K562 (cell line): Measurements from ENCODE around the gene PAX5.

Experiments
- YBX1 ChIP-seq: fragments of 450-650 bp; IDR thresholded peaks from 2 replicates; pipeline ENCODE4 v1.7.1; 2016; ENCODE audit warnings: mild to moderate bottlenecking
- ZNF212 ChIP-seq: fragments of 450-650 bp; formaldehyde crosslinking; IDR thresholded peaks from 2 replicates; pipeline ENCODE4 v1.4.0; 2020; ENCODE audit warnings: mild to moderate bottlenecking
- TF ChIP-seq, protein P1 (sequence below), 2 experiments: fragments of 450-650 bp in 1 of 2; IDR thresholded peaks; 2 replicates each; pipeline ENCODE4 v1.6.1; 2011 to 2017; ENCODE audit warnings: low read depth in 2 of 2, antibody characterized with exemption in 1 of 2, borderline replicate concordance in 1 of 2, low read length in 1 of 2, mild to moderate bottlenecking in 1 of 2, mixed read lengths in 1 of 2; ENCODE audit not compliant: control insufficient read depth in 1 of 2

DNA sequence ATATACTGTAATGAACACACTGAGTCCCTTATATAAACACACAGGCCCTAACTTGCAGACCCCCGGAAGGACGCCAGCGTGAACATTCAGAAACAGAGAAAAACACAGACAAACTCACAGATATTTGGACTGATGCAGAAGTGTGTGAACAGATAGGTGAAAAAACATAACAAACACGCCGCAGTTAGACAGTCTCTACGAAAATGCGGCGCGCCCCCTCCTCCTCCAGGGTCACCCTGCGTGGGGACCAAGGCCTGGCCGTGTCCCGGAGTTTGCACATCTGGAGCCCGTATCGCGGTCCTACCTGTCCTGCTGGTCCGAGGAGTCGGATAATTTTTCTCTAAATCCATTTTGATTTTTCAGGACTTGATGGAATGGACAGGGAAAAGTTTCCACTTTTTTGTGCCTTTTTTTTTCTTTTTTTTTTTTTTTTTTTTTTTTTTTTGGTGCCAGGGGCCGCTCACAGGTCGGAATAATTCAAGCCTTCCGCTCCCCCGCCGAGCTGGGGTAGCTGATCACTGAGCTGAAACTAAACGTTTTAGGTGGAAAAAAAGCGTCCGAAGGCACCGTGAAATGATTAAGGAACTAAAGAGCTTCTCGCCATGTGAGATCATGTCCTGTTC is at the start of gene PAX5:
- TF ChIP-seq, protein P1, sequence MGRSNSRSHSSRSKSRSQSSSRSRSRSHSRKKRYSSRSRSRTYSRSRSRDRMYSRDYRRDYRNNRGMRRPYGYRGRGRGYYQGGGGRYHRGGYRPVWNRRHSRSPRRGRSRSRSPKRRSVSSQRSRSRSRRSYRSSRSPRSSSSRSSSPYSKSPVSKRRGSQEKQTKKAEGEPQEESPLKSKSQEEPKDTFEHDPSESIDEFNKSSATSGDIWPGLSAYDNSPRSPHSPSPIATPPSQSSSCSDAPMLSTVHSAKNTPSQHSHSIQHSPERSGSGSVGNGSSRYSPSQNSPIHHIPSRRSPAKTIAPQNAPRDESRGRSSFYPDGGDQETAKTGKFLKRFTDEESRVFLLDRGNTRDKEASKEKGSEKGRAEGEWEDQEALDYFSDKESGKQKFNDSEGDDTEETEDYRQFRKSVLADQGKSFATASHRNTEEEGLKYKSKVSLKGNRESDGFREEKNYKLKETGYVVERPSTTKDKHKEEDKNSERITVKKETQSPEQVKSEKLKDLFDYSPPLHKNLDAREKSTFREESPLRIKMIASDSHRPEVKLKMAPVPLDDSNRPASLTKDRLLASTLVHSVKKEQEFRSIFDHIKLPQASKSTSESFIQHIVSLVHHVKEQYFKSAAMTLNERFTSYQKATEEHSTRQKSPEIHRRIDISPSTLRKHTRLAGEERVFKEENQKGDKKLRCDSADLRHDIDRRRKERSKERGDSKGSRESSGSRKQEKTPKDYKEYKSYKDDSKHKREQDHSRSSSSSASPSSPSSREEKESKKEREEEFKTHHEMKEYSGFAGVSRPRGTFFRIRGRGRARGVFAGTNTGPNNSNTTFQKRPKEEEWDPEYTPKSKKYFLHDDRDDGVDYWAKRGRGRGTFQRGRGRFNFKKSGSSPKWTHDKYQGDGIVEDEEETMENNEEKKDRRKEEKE (IDR thresholded peaks at IDR 0.05; ENCODE audit: borderline replicate concordance in 1 of 2, control insufficient read depth in 1 of 2, low read depth in 2 of 2, low read length in 1 of 2) = no peak
- TF ChIP-seq ZNF212 (CRISPR knock-in tag) (no peak), YBX1 (no peak)
